Chondrocyte (in vitro differentiated cells): ENCODE measurements around the gene EGFR. TPM values are rescaled to one million over a fixed set of nuclear protein-coding genes. Genes with fewer than 3 reads are reported as not detected.

Experiments used
- DNase-seq: peaks from one replicate; pipeline ENCODE4 v3.0.0; 2021; ENCODE audit warnings: mixed read lengths, low spot score
- H3K27ac Mint-ChIP-seq: one replicate; pipeline ENCODE4 v1.8.0; 2021; ENCODE audit warnings: mild to moderate bottlenecking, moderate library complexity, mixed read lengths; ENCODE audit not compliant: unreplicated experiment
- H3K27me3 Mint-ChIP-seq: 2 replicates; pipeline ENCODE4 v1.8.0; 2021; ENCODE audit warnings: low read depth, mixed read lengths
- H3K36me3 Mint-ChIP-seq: 2 replicates; pipeline ENCODE4 v1.8.0; 2021; ENCODE audit warnings: low read depth, mixed read lengths
- H3K4me1 Mint-ChIP-seq: 2 replicates; pipeline ENCODE4 v1.8.0; 2021; ENCODE audit warnings: low read depth, mild to moderate bottlenecking, mixed read lengths
- H3K4me3 Mint-ChIP-seq: one replicate; pipeline ENCODE4 v1.8.0; 2021; ENCODE audit warnings: mild to moderate bottlenecking, moderate library complexity, mixed read lengths; ENCODE audit not compliant: unreplicated experiment
- H3K9me3 Mint-ChIP-seq: 2 replicates; pipeline ENCODE4 v1.8.0; 2021; ENCODE audit warnings: low read depth, mixed read lengths
- CTCF ChIP-seq: fragments of 200-600 bp; sonication (generic); IDR thresholded peaks from 2 replicates; pipeline ENCODE4 v1.5.0; 2021; ENCODE audit warnings: antibody characterized with exemption, mild to moderate bottlenecking, moderate library complexity
- total RNA-seq: library from RNA; stranded (reverse); gene quantifications from 3 replicates; pipeline ENCODE4 v1.2.1, GENCODE V29; 2021

The EGFR gene
- total RNA-seq, 1 donor from 2014 or later: 25.5 TPM

- H3K27ac Mint-ChIP-seq: no peak overlapping the region
- H3K4me1 Mint-ChIP-seq: peaks cover 38% of the 10 kb centered on the region
- TF ChIP-seq CTCF: peak; percentile 33
- H3K9me3 Mint-ChIP-seq: no peaks in the 10 kb centered on the region
- H3K4me3 Mint-ChIP-seq: peak overlapping the region; percentile 70
- no peaks in the 10 kb centered on the region for H3K36me3 Mint-ChIP-seq
- peak; percentile 90 for DNase-seq
- H3K27me3 Mint-ChIP-seq: no peaks in the 10 kb centered on the region
Observed at GRCh38 chr7:55019691-55020465, 1.1 kb downstream of the EGFR start.

GRCh38 chr7:55020466-55020871 is 1.7 kb downstream of the EGFR start:
- peaks cover 2% of the 10 kb centered on the region for H3K36me3 Mint-ChIP-seq
- H3K4me3 Mint-ChIP-seq: peak overlapping the region; percentile 70
- no peaks in the 10 kb centered on the region for H3K9me3 Mint-ChIP-seq
- peak; percentile 3 for TF ChIP-seq CTCF
- peaks cover 44% of the 10 kb centered on the region for H3K4me1 Mint-ChIP-seq
- no peak for DNase-seq
- H3K27ac Mint-ChIP-seq: no peak overlapping the region
- no peaks in the 10 kb centered on the region for H3K27me3 Mint-ChIP-seq

GRCh38 chr7:55021053-55021452 is 2.2 kb downstream of the EGFR start:
- no peak for DNase-seq
- H3K27me3 Mint-ChIP-seq: no peaks in the 10 kb centered on the region
- H3K36me3 Mint-ChIP-seq: peaks cover 2% of the 10 kb centered on the region
- TF ChIP-seq CTCF: no peak
- no peaks in the 10 kb centered on the region for H3K9me3 Mint-ChIP-seq
- H3K27ac Mint-ChIP-seq: no peak overlapping the region
- H3K4me1 Mint-ChIP-seq: peaks cover 49% of the 10 kb centered on the region
- H3K4me3 Mint-ChIP-seq: peak overlapping the region; percentile 70

GRCh38 chr7:55022002-55022985 is 3.5 kb downstream of the EGFR start:
- Mint-ChIP-seq H3K36me3 (peaks cover 2% of the 10 kb centered on the region), H3K4me3 (no peak overlapping the region), H3K27ac (no peak overlapping the region), H3K27me3 (no peaks in the 10 kb centered on the region), H3K9me3 (no peaks in the 10 kb centered on the region), H3K4me1 (peaks cover 61% of the 10 kb centered on the region)
- no peak for TF ChIP-seq CTCF
- DNase-seq: no peak

GRCh38 chr7:55023841-55024505 is 5.2 kb downstream of the EGFR start:
- DNase-seq: no peak
- Mint-ChIP-seq H3K27ac (no peak overlapping the region), H3K9me3 (no peaks in the 10 kb centered on the region), H3K36me3 (peaks cover 2% of the 10 kb centered on the region), H3K4me3 (no peak overlapping the region), H3K4me1 (peaks cover 61% of the 10 kb centered on the region), H3K27me3 (no peaks in the 10 kb centered on the region)
- TF ChIP-seq CTCF: no peak
